MG63 (cell line): ENCODE measurements around the gene HMGCLL1. TPM values are rescaled to one million over a fixed set of nuclear protein-coding genes. Genes with fewer than 3 reads are reported as not detected.

Experiments used
- DNase-seq: peaks from one replicate; pipeline ENCODE4 v3.0.0-alpha.2; 2020
- H3K27me3 ChIP-seq: fragments of 250-450 bp; sonication (Bioruptor Pico); 2 replicates; pipeline ENCODE4 v1.5.1; 2020; ENCODE audit warnings: mild to moderate bottlenecking, moderate library complexity
- H3K36me3 ChIP-seq: fragments of 250-450 bp; sonication (Bioruptor Pico); 2 replicates; pipeline ENCODE4 v1.5.1; 2020; ENCODE audit warnings: mild to moderate bottlenecking, moderate library complexity
- H3K4me3 ChIP-seq: fragments of 250-450 bp; sonication (Bioruptor Pico); 2 replicates; pipeline ENCODE4 v1.5.1; 2020; ENCODE audit warnings: mild to moderate bottlenecking, moderate library complexity
- H3K9me3 ChIP-seq: fragments of 250-450 bp; sonication (Bioruptor Pico); 2 replicates; pipeline ENCODE4 v1.5.1; 2020; ENCODE audit warnings: mild to moderate bottlenecking, moderate library complexity
- total RNA-seq: library from RNA; depleted of rRNA; stranded (reverse); fragments of >200 nt; shearing (Covaris generic); gene quantifications from 2 replicates; pipeline ENCODE4 v1.2.3, GENCODE V29; 2014; ENCODE audit warnings: low replicate concordance

Gene HMGCLL1
- total RNA-seq, 1 experiment from 2014 or later, result not detected

- Histone ChIP-seq H3K9me3 (no peaks in the 10 kb centered on the region), H3K4me3 (no peak overlapping the region), H3K36me3 (no peaks in the 10 kb centered on the region), H3K27me3 (no peaks in the 10 kb centered on the region)
- no peak for DNase-seq
Observed at GRCh38 chr6:55557146-55557545, 21.8 kb downstream of the HMGCLL1 start.

GRCh38 chr6:55545791-55546190 lies 33.2 kb downstream of the HMGCLL1 start:
- no peak for DNase-seq
- Histone ChIP-seq H3K4me3 (no peak overlapping the region), H3K36me3 (no peaks in the 10 kb centered on the region), H3K27me3 (no peaks in the 10 kb centered on the region), H3K9me3 (no peaks in the 10 kb centered on the region)

- DNase-seq, result no peak
- no peaks in the 10 kb centered on the region for H3K27me3 ChIP-seq
- no peaks in the 10 kb centered on the region for H3K9me3 ChIP-seq
Observed at GRCh38 chr6:55543633-55544309, 35.2 kb downstream of the HMGCLL1 start.

GRCh38 chr6:55541024-55541423 lies 38.0 kb downstream of the HMGCLL1 start:
- Histone ChIP-seq H3K4me3 (no peak overlapping the region), H3K9me3 (no peaks in the 10 kb centered on the region), H3K36me3 (no peaks in the 10 kb centered on the region), H3K27me3 (no peaks in the 10 kb centered on the region)
- DNase-seq, result no peak

More at GRCh38 chr6:55543633-55544309, 35.2 kb downstream of the HMGCLL1 start:
- H3K4me3 ChIP-seq, result no peak overlapping the region
- no peaks in the 10 kb centered on the region for H3K36me3 ChIP-seq

- no peaks in the 10 kb centered on the region for H3K9me3 ChIP-seq
Observed at GRCh38 chr6:55536391-55536956, 42.5 kb downstream of the HMGCLL1 start.

GRCh38 chr6:55531496-55531895 lies 47.5 kb downstream of the HMGCLL1 start:
- Histone ChIP-seq H3K4me3 (no peak overlapping the region), H3K27me3 (no peaks in the 10 kb centered on the region), H3K9me3 (no peaks in the 10 kb centered on the region), H3K36me3 (no peaks in the 10 kb centered on the region)
- no peak for DNase-seq

More at GRCh38 chr6:55536391-55536956, 42.5 kb downstream of the HMGCLL1 start:
- Histone ChIP-seq H3K36me3 (no peaks in the 10 kb centered on the region), H3K4me3 (no peak overlapping the region), H3K27me3 (no peaks in the 10 kb centered on the region)
- no peak for DNase-seq

GRCh38 chr6:55530931-55531330 lies 48.1 kb downstream of the HMGCLL1 start:
- H3K27me3 ChIP-seq, result no peaks in the 10 kb centered on the region
- H3K36me3 ChIP-seq, result no peaks in the 10 kb centered on the region
- no peaks in the 10 kb centered on the region for H3K9me3 ChIP-seq
- no peak overlapping the region for H3K4me3 ChIP-seq
- DNase-seq, result no peak

GRCh38 chr6:55528624-55529023 lies 50.4 kb downstream of the HMGCLL1 start:
- DNase-seq, result peak; percentile 1
- no peak overlapping the region for H3K4me3 ChIP-seq
- no peaks in the 10 kb centered on the region for H3K36me3 ChIP-seq
- H3K27me3 ChIP-seq, result no peaks in the 10 kb centered on the region
- no peaks in the 10 kb centered on the region for H3K9me3 ChIP-seq

GRCh38 chr6:55524441-55524840 lies 54.6 kb downstream of the HMGCLL1 start:
- DNase-seq, result no peak
- Histone ChIP-seq H3K4me3 (no peak overlapping the region), H3K9me3 (no peaks in the 10 kb centered on the region), H3K36me3 (no peaks in the 10 kb centered on the region), H3K27me3 (no peaks in the 10 kb centered on the region)

- H3K36me3 ChIP-seq, result no peaks in the 10 kb centered on the region
- no peaks in the 10 kb centered on the region for H3K9me3 ChIP-seq
- H3K27me3 ChIP-seq, result no peaks in the 10 kb centered on the region
- DNase-seq, result no peak
- no peak overlapping the region for H3K4me3 ChIP-seq
Observed at GRCh38 chr6:55518529-55519060, 60.4 kb downstream of the HMGCLL1 start.

- DNase-seq, result no peak
- Histone ChIP-seq H3K9me3 (no peaks in the 10 kb centered on the region), H3K4me3 (no peak overlapping the region)
Observed at GRCh38 chr6:55516736-55517135, 62.3 kb downstream of the HMGCLL1 start.

GRCh38 chr6:55512904-55513303 lies 66.1 kb downstream of the HMGCLL1 start:
- H3K4me3 ChIP-seq, result no peak overlapping the region
- H3K27me3 ChIP-seq, result no peaks in the 10 kb centered on the region
- DNase-seq, result no peak
- no peaks in the 10 kb centered on the region for H3K9me3 ChIP-seq
- no peaks in the 10 kb centered on the region for H3K36me3 ChIP-seq

More at GRCh38 chr6:55516736-55517135, 62.3 kb downstream of the HMGCLL1 start:
- Histone ChIP-seq H3K36me3 (no peaks in the 10 kb centered on the region), H3K27me3 (no peaks in the 10 kb centered on the region)

- Histone ChIP-seq H3K4me3 (no peak overlapping the region), H3K36me3 (no peaks in the 10 kb centered on the region), H3K9me3 (no peaks in the 10 kb centered on the region), H3K27me3 (no peaks in the 10 kb centered on the region)
- no peak for DNase-seq
Observed at GRCh38 chr6:55511122-55511800, 67.7 kb downstream of the HMGCLL1 start.

GRCh38 chr6:55499591-55499990 lies 79.4 kb downstream of the HMGCLL1 start:
- Histone ChIP-seq H3K36me3 (no peaks in the 10 kb centered on the region), H3K27me3 (no peaks in the 10 kb centered on the region), H3K4me3 (no peak overlapping the region), H3K9me3 (no peaks in the 10 kb centered on the region)
- DNase-seq, result no peak

GRCh38 chr6:55497694-55498093 lies 81.3 kb downstream of the HMGCLL1 start:
- no peak for DNase-seq
- H3K9me3 ChIP-seq, result no peaks in the 10 kb centered on the region
- no peaks in the 10 kb centered on the region for H3K27me3 ChIP-seq

GRCh38 chr6:55496201-55496600 lies 82.8 kb downstream of the HMGCLL1 start:
- H3K4me3 ChIP-seq, result no peak overlapping the region
- H3K27me3 ChIP-seq, result no peaks in the 10 kb centered on the region
- DNase-seq, result no peak
- H3K9me3 ChIP-seq, result no peaks in the 10 kb centered on the region
- no peaks in the 10 kb centered on the region for H3K36me3 ChIP-seq

More at GRCh38 chr6:55497694-55498093, 81.3 kb downstream of the HMGCLL1 start:
- no peaks in the 10 kb centered on the region for H3K36me3 ChIP-seq
- no peak overlapping the region for H3K4me3 ChIP-seq

GRCh38 chr6:55495277-55495676 lies 83.7 kb downstream of the HMGCLL1 start:
- no peak for DNase-seq
- H3K36me3 ChIP-seq, result no peaks in the 10 kb centered on the region
- no peak overlapping the region for H3K4me3 ChIP-seq
- no peaks in the 10 kb centered on the region for H3K27me3 ChIP-seq
- no peaks in the 10 kb centered on the region for H3K9me3 ChIP-seq
